GM19023 (cell line): ENCODE results near the gene ZNF688.
A peak's percentile ranks its signal among the peaks of the same experiment; 100 is the strongest.
"Not testable (repeated sequence)": the region's sequence is repeated elsewhere in the genome, so short reads cannot be mapped to it uniquely, and the experiment has no call there.

ENCODE experiments used
- ATAC-seq: cut with Tn5 transposase; IDR thresholded peaks from one replicate; pipeline ENCODE4 v1.9.1; 2021; ENCODE audit warnings: mild to moderate bottlenecking, moderate library complexity; ENCODE audit not compliant: unreplicated experiment

Gene ZNF688

GRCh38 chr16:30571445-30572322 lies at the start of gene ZNF688:
Gene ZNF688 (minus strand): TSS chr16:30571714. CDS start chr16:30571629, 85 bp downstream.
- peak; percentile 77 for ATAC-seq

GRCh38 chr16:30620169-30620568 lies 48.7 kb upstream of the ZNF688 start:
- no peak for ATAC-seq

GRCh38 chr16:30619638-30620037 lies 48.1 kb upstream of the ZNF688 start:
- no peak for ATAC-seq

- ATAC-seq = no peak
Observed at GRCh38 chr16:30619202-30619601, 47.7 kb upstream of the ZNF688 start.

GRCh38 chr16:30615358-30616091 lies 44.0 kb upstream of the ZNF688 start:
- no peak for ATAC-seq

- ATAC-seq = peak; percentile 85
Observed at GRCh38 chr16:30609926-30610839, 38.7 kb upstream of the ZNF688 start, which contains the start of gene ZNF689. Gene ZNF689 (minus strand): TSS chr16:30610389. CDS start chr16:30610041, 348 bp downstream.

- ATAC-seq = peak; percentile 39
Observed at GRCh38 chr16:30609002-30609925, 37.8 kb upstream of the ZNF688 start.

- no peak for ATAC-seq
Observed at GRCh38 chr16:30606004-30606403, 34.5 kb upstream of the ZNF688 start.

GRCh38 chr16:30605158-30605557 lies 33.6 kb upstream of the ZNF688 start:
- ATAC-seq = no peak

- ATAC-seq = no peak
Observed at GRCh38 chr16:30604316-30604947, 32.9 kb upstream of the ZNF688 start.

GRCh38 chr16:30603945-30604315 lies 32.4 kb upstream of the ZNF688 start:
- no peak for ATAC-seq

- ATAC-seq = no peak
Observed at GRCh38 chr16:30602616-30603277, 31.2 kb upstream of the ZNF688 start.

- ATAC-seq = no peak
Observed at GRCh38 chr16:30601966-30602365, 30.5 kb upstream of the ZNF688 start.

GRCh38 chr16:30600929-30601328 lies 29.4 kb upstream of the ZNF688 start:
- ATAC-seq = no peak

- ATAC-seq = no peak
Observed at GRCh38 chr16:30600215-30600614, 28.7 kb upstream of the ZNF688 start.

GRCh38 chr16:30592871-30593270 lies 21.4 kb upstream of the ZNF688 start:
- ATAC-seq = no peak

GRCh38 chr16:30590869-30591268 lies 19.4 kb upstream of the ZNF688 start:
- ATAC-seq = not testable (repeated sequence)

- ATAC-seq = not testable (repeated sequence)
Observed at GRCh38 chr16:30589582-30589981, 18.1 kb upstream of the ZNF688 start.

GRCh38 chr16:30588651-30589050 lies 17.1 kb upstream of the ZNF688 start:
- ATAC-seq = no peak
